Adrenal gland (tissue), 5 donors: ENCODE data around the gene BARHL2.

Source experiments
- POLR2A ChIP-seq, 2 donors: fragments of 450-650 bp; IDR thresholded peaks; one replicate each; pipeline ENCODE4 v1.6.1; 2017; ENCODE audit warnings: antibody characterized with exemption in 2 of 2, mild to moderate bottlenecking in 2 of 2, moderate library complexity in 1 of 2
- TF ChIP-seq, protein P1 (sequence below), 6 experiments: fragments of 450-650 bp in 4 of 6; fragments of 200-600 bp in 2 of 6; sonication (generic) in 1 of 6; IDR thresholded peaks; 1 replicate in 5 of 6; 2 replicates in 1 of 6; pipeline versions ENCODE4 v1.5.1 to v1.8.0; 2016 to 2021; ENCODE audit warnings: antibody characterized with exemption in 6 of 6, mild to moderate bottlenecking in 2 of 6, moderate library complexity in 1 of 6
- donor health status: DM: no; HTN: no; CAD: no.

DNA sequence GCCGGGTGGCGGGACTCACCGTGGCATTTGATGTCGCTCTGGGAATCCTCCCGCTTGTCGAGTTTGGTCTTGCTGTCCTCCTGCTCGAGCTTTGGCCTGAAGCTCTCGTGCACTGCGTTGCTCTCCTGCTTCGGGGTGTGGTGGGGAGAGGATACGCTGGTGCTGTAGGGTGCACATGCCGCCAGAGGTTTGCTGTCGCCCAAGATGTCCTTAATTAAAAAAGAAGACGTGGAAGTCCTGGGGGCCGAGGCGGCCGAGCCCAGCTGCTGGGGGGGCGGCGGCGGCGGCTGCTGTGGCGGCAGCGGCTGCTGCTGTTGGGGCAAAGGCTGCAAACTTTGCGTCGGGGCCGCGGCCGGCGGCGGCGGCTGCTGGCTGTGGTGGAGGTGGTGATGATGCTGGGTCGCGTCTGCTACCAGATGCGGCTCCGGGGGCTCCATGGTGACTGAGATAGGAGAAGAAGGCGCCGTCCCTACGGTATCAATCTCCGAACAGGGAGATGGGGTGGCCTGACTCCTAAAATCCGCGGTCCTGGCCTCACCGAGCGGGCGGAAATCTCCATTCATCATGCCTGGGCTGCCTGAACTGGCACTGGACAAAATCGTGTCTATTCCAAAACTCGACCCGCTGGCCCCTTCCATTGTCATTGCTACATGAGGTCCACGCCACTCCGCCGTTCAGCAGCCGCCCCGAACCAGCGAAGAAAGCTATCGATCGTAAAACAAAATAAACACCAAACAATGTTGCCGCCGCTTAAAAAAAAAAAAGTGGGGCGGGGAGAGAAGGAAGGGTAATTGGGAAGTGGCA lies at the start of gene BARHL2:
- TF ChIP-seq, protein P1, sequence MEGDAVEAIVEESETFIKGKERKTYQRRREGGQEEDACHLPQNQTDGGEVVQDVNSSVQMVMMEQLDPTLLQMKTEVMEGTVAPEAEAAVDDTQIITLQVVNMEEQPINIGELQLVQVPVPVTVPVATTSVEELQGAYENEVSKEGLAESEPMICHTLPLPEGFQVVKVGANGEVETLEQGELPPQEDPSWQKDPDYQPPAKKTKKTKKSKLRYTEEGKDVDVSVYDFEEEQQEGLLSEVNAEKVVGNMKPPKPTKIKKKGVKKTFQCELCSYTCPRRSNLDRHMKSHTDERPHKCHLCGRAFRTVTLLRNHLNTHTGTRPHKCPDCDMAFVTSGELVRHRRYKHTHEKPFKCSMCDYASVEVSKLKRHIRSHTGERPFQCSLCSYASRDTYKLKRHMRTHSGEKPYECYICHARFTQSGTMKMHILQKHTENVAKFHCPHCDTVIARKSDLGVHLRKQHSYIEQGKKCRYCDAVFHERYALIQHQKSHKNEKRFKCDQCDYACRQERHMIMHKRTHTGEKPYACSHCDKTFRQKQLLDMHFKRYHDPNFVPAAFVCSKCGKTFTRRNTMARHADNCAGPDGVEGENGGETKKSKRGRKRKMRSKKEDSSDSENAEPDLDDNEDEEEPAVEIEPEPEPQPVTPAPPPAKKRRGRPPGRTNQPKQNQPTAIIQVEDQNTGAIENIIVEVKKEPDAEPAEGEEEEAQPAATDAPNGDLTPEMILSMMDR (IDR thresholded peaks at IDR 0.05): no peak
- no peak for TF ChIP-seq POLR2A (IDR thresholded peaks at IDR 0.05)
